ENCODE results near the gene GIGYF2.

Gene GIGYF2

DNA sequence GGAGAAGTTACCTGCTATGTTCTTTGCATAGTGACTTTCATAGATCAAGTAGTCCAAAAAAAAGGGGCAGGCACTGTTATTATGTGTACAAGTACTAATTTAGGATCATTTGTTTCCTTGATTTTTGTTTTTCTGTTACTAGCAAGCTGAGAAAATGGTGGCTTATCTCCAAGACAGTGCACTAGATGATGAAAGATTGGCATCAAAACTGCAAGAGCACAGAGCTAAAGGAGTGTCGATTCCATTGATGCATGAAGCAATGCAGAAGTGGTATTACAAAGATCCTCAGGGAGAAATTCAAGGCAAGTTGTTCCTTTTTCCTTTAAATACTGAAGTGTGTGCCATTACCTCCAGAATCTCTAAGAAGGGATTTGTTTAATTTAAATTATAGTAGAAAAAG is 98.8 kb downstream of the GIGYF2 start:
- Histone ChIP-seq H3K9me3 (ENCODE audit: control insufficient read depth, insufficient read depth, low read length) (no peaks in the 10 kb centered on the region), H3K27me3 (ENCODE audit: control insufficient read depth, insufficient read depth, low read length) (no peaks in the 10 kb centered on the region; the same call in 1 of the 2 replicates), H3K4me1 (ENCODE audit: control insufficient read depth, insufficient read depth, low read length) (no peaks in the 10 kb centered on the region), H3K27ac (ENCODE audit: low read length) (no peak overlapping the region), H3K36me3 (ENCODE audit: control insufficient read depth, insufficient read depth, low read length) (peaks cover 12% of the 10 kb centered on the region; the same call in 1 of the 2 replicates), H3K4me3 (ENCODE audit: low read length) (no peak overlapping the region)
- no CpG with 5 or more reads among the region's 1 CpG for WGBS (ENCODE audit: insufficient coverage, insufficient read length)
- no peak for DNase-seq (ENCODE audit: low read depth, low spot score)

DNA sequence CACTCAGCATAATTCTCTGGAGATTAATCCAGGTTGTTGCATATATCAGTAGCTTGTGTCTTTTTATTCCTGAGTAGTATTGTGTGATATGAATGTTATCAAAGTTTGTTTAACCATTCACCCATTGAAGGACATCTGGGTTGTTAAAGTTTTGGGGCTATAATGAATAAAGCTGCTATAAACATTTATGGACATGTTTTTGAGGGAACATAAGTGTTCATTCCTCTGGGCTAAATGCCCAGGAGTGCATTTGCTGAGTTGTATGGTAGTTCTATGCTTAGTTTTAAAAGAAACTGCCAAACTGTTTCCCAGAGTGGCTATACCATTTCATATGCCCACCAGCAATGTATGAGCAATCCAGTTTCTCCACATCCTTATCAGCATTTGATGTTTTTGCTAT is 101.1 kb downstream of the GIGYF2 start:
- H3K36me3 ChIP-seq (ENCODE audit: control insufficient read depth, insufficient read depth, low read length), result 0 out of 2 replicates have a peak, but pooled peaks cover 5% of the 10 kb centered on the region
- H3K4me1 ChIP-seq (ENCODE audit: control insufficient read depth, insufficient read depth, low read length), result no peaks in the 10 kb centered on the region
- H3K9me3 ChIP-seq (ENCODE audit: control insufficient read depth, insufficient read depth, low read length), result no peaks in the 10 kb centered on the region
- no peak overlapping the region for H3K27ac ChIP-seq (ENCODE audit: low read length)
- H3K27me3 ChIP-seq (ENCODE audit: control insufficient read depth, insufficient read depth, low read length), result no peaks in the 10 kb centered on the region; the same call in 1 of the 2 replicates
- no peak for DNase-seq (ENCODE audit: low read depth, low spot score)
- H3K4me3 ChIP-seq (ENCODE audit: low read length), result no peak overlapping the region

DNA sequence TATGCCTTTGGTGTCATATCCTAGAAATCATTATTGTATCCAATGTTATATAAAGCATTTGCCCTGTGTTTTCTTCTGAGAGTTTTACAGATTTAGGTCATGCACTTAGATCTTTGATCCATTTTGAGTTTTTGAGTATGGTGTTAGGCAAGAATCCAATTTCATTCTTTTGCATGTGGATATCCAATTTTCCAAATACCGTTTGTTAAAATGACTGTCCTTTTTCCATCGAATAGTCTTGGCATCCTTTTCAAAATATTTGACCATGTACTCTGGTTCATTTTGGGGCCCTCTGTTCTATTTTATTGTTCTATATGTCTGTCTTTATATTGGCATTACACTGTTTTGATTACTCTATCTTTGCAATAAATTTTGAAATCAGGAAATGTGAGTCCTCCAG is 103.0 kb downstream of the GIGYF2 start:
- no peaks in the 10 kb centered on the region for H3K9me3 ChIP-seq (ENCODE audit: control insufficient read depth, insufficient read depth, low read length)
- no CpG with 5 or more reads among the region's 2 CpGs for WGBS (ENCODE audit: insufficient coverage, insufficient read length)
- H3K4me3 ChIP-seq (ENCODE audit: low read length), result no peak overlapping the region
- DNase-seq (ENCODE audit: low read depth, low spot score), result no peak
- H3K36me3 ChIP-seq (ENCODE audit: control insufficient read depth, insufficient read depth, low read length), result 0 out of 2 replicates have a peak, but pooled peaks cover 2% of the 10 kb centered on the region
- no peaks in the 10 kb centered on the region for H3K27me3 ChIP-seq (ENCODE audit: control insufficient read depth, insufficient read depth, low read length)
- H3K4me1 ChIP-seq (ENCODE audit: control insufficient read depth, insufficient read depth, low read length), result no peaks in the 10 kb centered on the region
- H3K27ac ChIP-seq (ENCODE audit: low read length), result no peak overlapping the region

DNA sequence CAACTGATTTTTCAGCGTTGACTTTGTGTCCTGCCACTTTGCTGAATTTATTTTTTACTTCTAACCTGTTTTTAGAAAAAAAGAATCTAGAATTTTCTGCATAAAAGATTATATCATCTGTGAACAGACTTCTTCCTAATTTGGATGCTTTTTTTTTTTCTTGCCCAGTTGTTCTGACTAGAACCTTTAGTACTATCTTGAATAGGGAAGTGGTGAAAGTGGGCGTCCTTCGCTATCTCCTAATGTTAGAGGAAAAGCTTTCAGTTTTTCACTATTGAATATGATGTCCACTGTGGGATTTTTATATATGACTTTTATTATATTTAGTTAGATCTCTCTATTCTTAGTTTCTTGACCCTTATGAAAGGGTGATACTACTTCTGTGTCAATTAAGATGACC is 105.0 kb downstream of the GIGYF2 start:
- no CpG with 5 or more reads among the region's 3 CpGs for WGBS (ENCODE audit: insufficient coverage, insufficient read length)
- no peak for DNase-seq (ENCODE audit: low read depth, low spot score)

DNA sequence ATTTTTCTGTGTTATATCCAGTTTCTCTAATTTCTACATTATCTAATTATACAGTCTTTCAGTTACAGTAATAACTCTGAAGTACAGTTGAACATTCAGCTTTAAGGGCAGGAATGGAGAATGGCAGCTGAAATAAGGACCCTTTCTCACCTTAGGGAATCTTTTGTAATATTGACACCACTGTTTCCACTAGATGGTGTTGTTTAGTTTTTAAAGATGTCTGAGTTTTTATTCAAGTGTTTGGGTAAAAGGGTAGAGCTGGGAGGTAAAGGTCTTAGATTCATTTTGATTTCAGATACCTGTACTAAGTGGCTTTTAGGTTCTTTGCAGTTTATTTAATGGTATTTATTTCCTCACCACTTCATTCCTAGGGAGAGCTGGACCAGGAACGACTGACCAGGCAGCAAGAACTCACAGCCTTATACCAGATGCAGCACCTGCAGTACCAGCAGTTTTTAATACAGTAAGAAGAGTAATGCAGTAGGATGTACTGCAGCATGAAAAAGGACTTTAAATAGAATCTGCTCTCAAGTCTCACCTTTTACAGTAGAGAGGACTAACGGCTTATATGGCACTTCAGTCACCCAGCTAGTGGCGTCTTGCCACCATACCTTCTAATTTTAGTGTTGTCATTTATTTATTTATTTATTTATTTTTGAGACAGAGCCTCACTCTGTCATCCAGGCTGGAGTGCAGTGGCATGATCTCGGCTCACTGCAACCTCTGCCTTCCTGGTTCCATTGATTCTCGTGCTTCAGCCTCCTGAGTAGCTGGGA is 112.4 kb downstream of the GIGYF2 start:
- no peaks in the 10 kb centered on the region for H3K4me1 ChIP-seq (ENCODE audit: control insufficient read depth, insufficient read depth, low read length)
- H3K36me3 ChIP-seq (ENCODE audit: control insufficient read depth, insufficient read depth, low read length), result peaks cover 8% of the 10 kb centered on the region; the same call in 1 of the 2 replicates
- no peak overlapping the region for H3K27ac ChIP-seq (ENCODE audit: low read length)
- H3K27me3 ChIP-seq (ENCODE audit: control insufficient read depth, insufficient read depth, low read length), result no peaks in the 10 kb centered on the region
- DNase-seq (ENCODE audit: low read depth, low spot score), result no peak
- no peak overlapping the region for H3K4me3 ChIP-seq (ENCODE audit: low read length)
- WGBS (ENCODE audit: insufficient coverage, insufficient read length), result no CpG with 5 or more reads among the region's 5 CpGs
- no peaks in the 10 kb centered on the region for H3K9me3 ChIP-seq (ENCODE audit: control insufficient read depth, insufficient read depth, low read length)

More for the DNA sequence above, 105.0 kb downstream of the GIGYF2 start:
- no peaks in the 10 kb centered on the region for H3K27me3 ChIP-seq (ENCODE audit: control insufficient read depth, insufficient read depth, low read length)
- 0 out of 2 replicates have a peak, but pooled peaks cover 3% of the 10 kb centered on the region for H3K36me3 ChIP-seq (ENCODE audit: control insufficient read depth, insufficient read depth, low read length)
- H3K27ac ChIP-seq (ENCODE audit: low read length), result no peak overlapping the region
- no peaks in the 10 kb centered on the region for H3K4me1 ChIP-seq (ENCODE audit: control insufficient read depth, insufficient read depth, low read length)
- H3K4me3 ChIP-seq (ENCODE audit: low read length), result no peak overlapping the region
- no peaks in the 10 kb centered on the region for H3K9me3 ChIP-seq (ENCODE audit: control insufficient read depth, insufficient read depth, low read length)

DNA sequence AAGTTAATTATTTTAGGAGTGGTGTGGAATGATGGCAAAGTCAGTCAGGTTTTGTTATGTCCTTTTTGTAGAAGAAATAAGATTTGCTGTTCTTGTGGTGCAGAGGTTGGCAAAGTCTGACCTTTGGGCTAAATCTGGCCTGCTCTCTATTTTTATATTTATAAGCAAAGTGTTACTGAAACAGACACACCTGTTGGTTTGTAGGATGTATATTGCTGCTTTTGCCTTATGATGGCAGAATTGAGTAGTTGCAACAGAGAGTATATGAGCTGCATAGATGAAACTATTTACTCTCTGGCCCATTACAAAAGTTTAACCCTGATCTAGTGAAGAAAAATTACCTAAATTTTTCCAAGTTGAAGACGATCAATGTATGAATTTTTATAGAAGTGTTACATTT is 113.3 kb downstream of the GIGYF2 start:
- Histone ChIP-seq H3K4me3 (ENCODE audit: low read length) (no peak overlapping the region), H3K36me3 (ENCODE audit: control insufficient read depth, insufficient read depth, low read length) (peaks cover 8% of the 10 kb centered on the region; the same call in 1 of the 2 replicates), H3K27ac (ENCODE audit: low read length) (no peak overlapping the region), H3K9me3 (ENCODE audit: control insufficient read depth, insufficient read depth, low read length) (no peaks in the 10 kb centered on the region), H3K27me3 (ENCODE audit: control insufficient read depth, insufficient read depth, low read length) (no peaks in the 10 kb centered on the region), H3K4me1 (ENCODE audit: control insufficient read depth, insufficient read depth, low read length) (no peaks in the 10 kb centered on the region)
- no CpG with 5 or more reads among the region's 1 CpG for WGBS (ENCODE audit: insufficient coverage, insufficient read length)
- no peak for DNase-seq (ENCODE audit: low read depth, low spot score)

DNA sequence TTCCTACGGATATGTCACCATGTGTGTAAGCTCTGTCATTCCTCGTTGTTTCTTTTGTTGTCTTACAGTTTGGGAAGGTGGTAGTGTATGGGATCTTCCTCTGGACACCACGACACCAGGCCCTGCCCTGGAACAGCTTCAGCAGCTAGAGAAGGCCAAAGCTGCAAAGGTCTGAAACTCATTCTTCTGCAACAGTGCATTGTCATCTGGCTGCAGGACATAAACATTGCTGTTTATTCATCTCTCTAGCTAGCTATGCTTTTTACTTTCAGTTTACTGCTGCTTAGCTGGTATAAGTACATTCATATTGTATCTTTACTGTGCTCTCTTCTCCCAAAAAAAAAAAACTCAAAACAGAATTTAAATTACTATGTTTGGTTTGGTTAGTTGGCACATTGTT is 118.4 kb downstream of the GIGYF2 start:
- no peaks in the 10 kb centered on the region for H3K4me1 ChIP-seq (ENCODE audit: control insufficient read depth, insufficient read depth, low read length)
- DNase-seq (ENCODE audit: low read depth, low spot score), result no peak
- H3K36me3 ChIP-seq (ENCODE audit: control insufficient read depth, insufficient read depth, low read length), result peaks cover 4% of the 10 kb centered on the region; the same call in 1 of the 2 replicates
- WGBS (ENCODE audit: insufficient coverage, insufficient read length), result no CpG with 5 or more reads among the region's 3 CpGs
- no peaks in the 10 kb centered on the region for H3K27me3 ChIP-seq (ENCODE audit: control insufficient read depth, insufficient read depth, low read length)
- no peak overlapping the region for H3K27ac ChIP-seq (ENCODE audit: low read length)
- no peak overlapping the region for H3K4me3 ChIP-seq (ENCODE audit: low read length)
- H3K9me3 ChIP-seq (ENCODE audit: control insufficient read depth, insufficient read depth, low read length), result no peaks in the 10 kb centered on the region

DNA sequence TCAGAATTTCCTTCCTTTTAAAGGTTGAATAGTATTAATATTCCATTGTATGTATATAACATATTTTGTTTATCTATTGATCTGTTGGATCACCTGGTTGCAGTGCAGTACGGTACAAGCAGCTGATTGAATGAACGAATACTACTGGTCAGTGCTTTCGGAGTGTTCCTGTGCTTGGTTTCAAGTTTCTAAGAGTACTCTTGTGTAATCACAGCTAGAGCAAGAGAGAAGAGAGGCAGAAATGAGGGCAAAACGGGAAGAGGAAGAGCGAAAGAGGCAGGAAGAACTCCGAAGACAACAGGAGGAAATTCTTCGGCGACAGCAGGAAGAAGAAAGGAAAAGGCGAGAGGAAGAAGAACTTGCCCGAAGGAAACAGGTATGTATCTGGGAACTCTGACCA is 119.5 kb downstream of the GIGYF2 start:
- Histone ChIP-seq H3K9me3 (ENCODE audit: control insufficient read depth, insufficient read depth, low read length) (no peaks in the 10 kb centered on the region), H3K4me1 (ENCODE audit: control insufficient read depth, insufficient read depth, low read length) (no peaks in the 10 kb centered on the region), H3K27me3 (ENCODE audit: control insufficient read depth, insufficient read depth, low read length) (no peaks in the 10 kb centered on the region), H3K36me3 (ENCODE audit: control insufficient read depth, insufficient read depth, low read length) (peaks cover 4% of the 10 kb centered on the region; the same call in 1 of the 2 replicates), H3K4me3 (ENCODE audit: low read length) (no peak overlapping the region), H3K27ac (ENCODE audit: low read length) (no peak overlapping the region)
- no peak for DNase-seq (ENCODE audit: low read depth, low spot score)
- no CpG with 5 or more reads among the region's 10 CpGs for WGBS (ENCODE audit: insufficient coverage, insufficient read length)

DNA sequence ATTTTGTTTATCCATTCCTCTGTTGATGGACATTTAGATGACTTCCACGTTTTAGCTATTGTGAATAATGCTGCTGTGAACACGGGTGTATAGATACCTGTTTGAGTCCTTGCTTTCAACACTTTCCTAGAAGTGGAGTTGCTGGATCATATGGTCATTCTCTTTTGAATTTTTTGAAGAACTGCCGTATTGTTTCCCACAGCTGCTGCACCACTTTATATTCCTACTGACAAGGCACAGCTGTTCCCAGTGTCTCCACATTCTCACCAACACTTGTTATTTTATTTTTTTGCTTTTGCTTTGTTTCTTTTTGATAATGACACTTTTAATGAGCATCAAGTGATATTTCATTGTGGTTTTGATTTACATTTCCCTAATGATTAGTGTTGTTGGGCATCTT is 120.6 kb downstream of the GIGYF2 start:
- H3K36me3 ChIP-seq (ENCODE audit: control insufficient read depth, insufficient read depth, low read length), result peaks cover 4% of the 10 kb centered on the region; the same call in 1 of the 2 replicates
- no CpG with 5 or more reads among the region's 3 CpGs for WGBS (ENCODE audit: insufficient coverage, insufficient read length)
- no peak for DNase-seq (ENCODE audit: low read depth, low spot score)

DNA sequence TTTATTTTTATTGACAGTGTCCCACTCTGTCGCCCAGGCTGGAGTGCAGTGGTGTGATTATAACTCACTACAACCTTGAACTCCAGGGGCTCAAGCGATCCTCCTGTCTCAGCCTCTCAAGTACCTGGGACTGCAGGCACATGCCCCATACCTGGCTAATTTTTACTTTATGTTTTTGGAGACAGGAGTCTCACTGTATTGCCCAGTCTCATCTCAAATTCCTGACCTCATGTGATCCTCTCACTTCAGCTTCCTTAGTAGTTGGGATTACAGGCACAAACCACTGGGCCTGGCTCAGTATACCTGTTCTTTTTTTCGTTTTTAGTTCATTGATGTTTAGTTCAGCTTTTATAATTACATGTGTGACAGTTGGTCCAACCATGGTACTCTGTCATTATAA is 132.9 kb downstream of the GIGYF2 start:
- Histone ChIP-seq H3K27me3 (ENCODE audit: control insufficient read depth, insufficient read depth, low read length) (no peaks in the 10 kb centered on the region), H3K4me1 (ENCODE audit: control insufficient read depth, insufficient read depth, low read length) (no peaks in the 10 kb centered on the region), H3K36me3 (ENCODE audit: control insufficient read depth, insufficient read depth, low read length) (peaks cover 12% of the 10 kb centered on the region; the same call in 1 of the 2 replicates), H3K27ac (ENCODE audit: low read length) (no peak overlapping the region), H3K9me3 (ENCODE audit: control insufficient read depth, insufficient read depth, low read length) (no peaks in the 10 kb centered on the region), H3K4me3 (ENCODE audit: low read length) (no peak overlapping the region)
- DNase-seq (ENCODE audit: low read depth, low spot score), result no peak
- WGBS (ENCODE audit: insufficient coverage, insufficient read length), result no CpG with 5 or more reads among the region's 3 CpGs

More for the DNA sequence above, 120.6 kb downstream of the GIGYF2 start:
- Histone ChIP-seq H3K9me3 (ENCODE audit: control insufficient read depth, insufficient read depth, low read length) (no peaks in the 10 kb centered on the region), H3K27me3 (ENCODE audit: control insufficient read depth, insufficient read depth, low read length) (no peaks in the 10 kb centered on the region), H3K4me3 (ENCODE audit: low read length) (no peak overlapping the region), H3K4me1 (ENCODE audit: control insufficient read depth, insufficient read depth, low read length) (no peaks in the 10 kb centered on the region), H3K27ac (ENCODE audit: low read length) (no peak overlapping the region)

DNA sequence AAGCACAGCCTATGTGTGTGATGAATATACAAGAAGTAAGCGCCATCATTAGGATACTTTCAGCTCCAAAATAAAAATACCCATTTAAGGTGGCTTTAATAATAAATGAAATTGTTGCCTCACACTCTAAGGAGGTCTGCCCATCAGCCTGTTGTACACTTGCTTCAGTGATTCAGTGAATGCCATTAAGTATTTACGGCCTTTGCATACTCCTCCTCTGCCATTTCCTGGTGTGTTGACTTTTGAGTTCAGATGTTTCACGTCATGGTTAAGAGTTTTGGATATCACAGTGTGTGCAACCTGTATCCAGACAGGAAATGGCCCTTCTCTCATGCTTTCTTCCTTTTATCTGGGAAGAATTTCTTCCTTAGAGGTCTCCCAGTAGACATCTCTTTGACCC is 134.4 kb downstream of the GIGYF2 start:
- WGBS (ENCODE audit: insufficient coverage, insufficient read length), result no CpG with 5 or more reads among the region's 3 CpGs
- Histone ChIP-seq H3K9me3 (ENCODE audit: control insufficient read depth, insufficient read depth, low read length) (no peaks in the 10 kb centered on the region), H3K27ac (ENCODE audit: low read length) (no peak overlapping the region), H3K4me3 (ENCODE audit: low read length) (no peak overlapping the region), H3K36me3 (ENCODE audit: control insufficient read depth, insufficient read depth, low read length) (peaks cover 12% of the 10 kb centered on the region; the same call in 1 of the 2 replicates), H3K27me3 (ENCODE audit: control insufficient read depth, insufficient read depth, low read length) (no peaks in the 10 kb centered on the region), H3K4me1 (ENCODE audit: control insufficient read depth, insufficient read depth, low read length) (no peaks in the 10 kb centered on the region)
- DNase-seq (ENCODE audit: low read depth, low spot score), result no peak

All from iPS DF 6.9 (cell line).